ENCODE data around the gene TAF11. TPM values are rescaled to one million over a fixed set of nuclear protein-coding genes. Genes with fewer than 3 reads are reported as not detected.

TAF11 gene
- total RNA-seq, 1 donor from 2014 or later: 11.3 TPM

DNA sequence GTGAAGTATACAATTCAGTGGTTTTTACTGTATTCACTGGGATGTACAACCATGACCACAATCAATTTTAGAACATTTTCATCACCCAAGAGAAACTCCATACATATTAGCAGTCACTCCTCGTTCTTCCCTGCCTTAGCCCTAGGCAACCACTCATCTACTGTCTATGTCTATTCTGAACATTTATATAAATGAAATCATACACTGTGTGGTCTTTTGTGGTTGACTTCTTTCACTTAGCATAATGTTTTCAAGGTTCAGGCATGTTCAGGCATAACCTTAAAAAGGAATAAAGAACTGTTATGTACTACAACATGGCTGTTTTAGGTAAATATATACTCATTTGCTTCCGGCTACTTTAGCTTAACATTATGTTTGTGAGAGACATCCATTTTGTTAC is 58.7 kb downstream of the TAF11 start:
- no peaks in the 10 kb centered on the region for H3K27me3 ChIP-seq
- H3K36me3 ChIP-seq: peaks cover 0 to under 1% of the 10 kb centered on the region in 2 donors
- DNase-seq (ENCODE audit: extremely low spot score in 2 of 2): no peak
- TF ChIP-seq POLR2AphosphoS5 (IDR thresholded peaks at IDR 0.05; ENCODE audit: insufficient read depth in 1 of 2, low read depth in 1 of 2) (no peak), POLR2A (IDR thresholded peaks at IDR 0.05) (no peak)
- TF ChIP-seq, protein P1, sequence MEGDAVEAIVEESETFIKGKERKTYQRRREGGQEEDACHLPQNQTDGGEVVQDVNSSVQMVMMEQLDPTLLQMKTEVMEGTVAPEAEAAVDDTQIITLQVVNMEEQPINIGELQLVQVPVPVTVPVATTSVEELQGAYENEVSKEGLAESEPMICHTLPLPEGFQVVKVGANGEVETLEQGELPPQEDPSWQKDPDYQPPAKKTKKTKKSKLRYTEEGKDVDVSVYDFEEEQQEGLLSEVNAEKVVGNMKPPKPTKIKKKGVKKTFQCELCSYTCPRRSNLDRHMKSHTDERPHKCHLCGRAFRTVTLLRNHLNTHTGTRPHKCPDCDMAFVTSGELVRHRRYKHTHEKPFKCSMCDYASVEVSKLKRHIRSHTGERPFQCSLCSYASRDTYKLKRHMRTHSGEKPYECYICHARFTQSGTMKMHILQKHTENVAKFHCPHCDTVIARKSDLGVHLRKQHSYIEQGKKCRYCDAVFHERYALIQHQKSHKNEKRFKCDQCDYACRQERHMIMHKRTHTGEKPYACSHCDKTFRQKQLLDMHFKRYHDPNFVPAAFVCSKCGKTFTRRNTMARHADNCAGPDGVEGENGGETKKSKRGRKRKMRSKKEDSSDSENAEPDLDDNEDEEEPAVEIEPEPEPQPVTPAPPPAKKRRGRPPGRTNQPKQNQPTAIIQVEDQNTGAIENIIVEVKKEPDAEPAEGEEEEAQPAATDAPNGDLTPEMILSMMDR (IDR thresholded peaks at IDR 0.05): no peak
- H3K4me3 ChIP-seq: no peak overlapping the region
- intact Hi-C loops (cut with DNase I): no loop called here
- H3K9me3 ChIP-seq: no peaks in the 10 kb centered on the region
- H3K4me1 ChIP-seq: no peaks in the 10 kb centered on the region
- H3K27ac ChIP-seq: no peak overlapping the region

Other genes starting within 250 kb of the TAF11 start
- 48.4 TPM for gene ILRUN, start 191.3 kb downstream of the TAF11 start, total RNA-seq
- gene SNRPC, start 130.5 kb downstream of the TAF11 start, total RNA-seq: 77.3 TPM
- 10.1 TPM for gene BLTP3A, start 96.0 kb downstream of the TAF11 start, total RNA-seq
- 24.3 TPM for gene ANKS1A, start 1.2 kb upstream of the TAF11 start, total RNA-seq

Data from vagina (tissue), 2 donors.